ENCODE results near the gene SLC25A39.
"Not testable (repeated sequence)": the region's sequence is repeated elsewhere in the genome, so short reads cannot be mapped to it uniquely, and the experiment has no call there.

Gene SLC25A39

DNA sequence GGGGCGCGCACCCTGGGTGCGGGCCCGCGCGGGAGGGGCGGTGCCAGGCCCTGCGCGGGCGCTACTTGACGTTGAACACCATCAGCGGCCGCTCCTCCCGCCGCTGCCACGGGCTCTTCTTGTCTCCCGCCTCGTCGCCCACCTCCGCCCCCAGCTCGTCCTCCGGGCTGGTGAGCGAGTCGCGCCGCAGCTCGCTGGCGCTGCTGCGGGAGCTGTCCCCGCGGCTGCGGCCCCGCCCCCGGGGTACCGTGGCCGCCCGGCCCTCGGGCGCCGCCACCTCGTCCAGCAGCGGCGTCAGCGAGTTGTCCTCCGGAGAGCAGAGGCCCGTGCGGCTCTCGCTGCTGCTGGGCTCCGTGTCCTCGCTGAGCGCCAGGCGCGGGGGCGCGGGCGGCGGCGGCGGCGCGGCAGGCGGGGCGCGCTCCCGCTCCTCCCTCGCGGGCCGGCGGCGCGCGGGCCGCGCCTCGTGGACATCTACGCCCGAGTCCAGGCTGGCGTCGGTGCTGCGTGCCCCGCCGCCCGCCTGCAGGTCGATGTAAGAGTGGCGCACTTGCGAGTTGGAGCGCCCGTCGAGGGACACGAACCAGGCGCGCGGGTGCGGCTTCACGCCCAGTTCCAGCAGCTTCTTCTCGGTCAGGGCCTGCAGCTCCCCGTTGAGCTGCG is 29.2 kb upstream of the SLC25A39 start:
- DNase-seq: no peak

DNA sequence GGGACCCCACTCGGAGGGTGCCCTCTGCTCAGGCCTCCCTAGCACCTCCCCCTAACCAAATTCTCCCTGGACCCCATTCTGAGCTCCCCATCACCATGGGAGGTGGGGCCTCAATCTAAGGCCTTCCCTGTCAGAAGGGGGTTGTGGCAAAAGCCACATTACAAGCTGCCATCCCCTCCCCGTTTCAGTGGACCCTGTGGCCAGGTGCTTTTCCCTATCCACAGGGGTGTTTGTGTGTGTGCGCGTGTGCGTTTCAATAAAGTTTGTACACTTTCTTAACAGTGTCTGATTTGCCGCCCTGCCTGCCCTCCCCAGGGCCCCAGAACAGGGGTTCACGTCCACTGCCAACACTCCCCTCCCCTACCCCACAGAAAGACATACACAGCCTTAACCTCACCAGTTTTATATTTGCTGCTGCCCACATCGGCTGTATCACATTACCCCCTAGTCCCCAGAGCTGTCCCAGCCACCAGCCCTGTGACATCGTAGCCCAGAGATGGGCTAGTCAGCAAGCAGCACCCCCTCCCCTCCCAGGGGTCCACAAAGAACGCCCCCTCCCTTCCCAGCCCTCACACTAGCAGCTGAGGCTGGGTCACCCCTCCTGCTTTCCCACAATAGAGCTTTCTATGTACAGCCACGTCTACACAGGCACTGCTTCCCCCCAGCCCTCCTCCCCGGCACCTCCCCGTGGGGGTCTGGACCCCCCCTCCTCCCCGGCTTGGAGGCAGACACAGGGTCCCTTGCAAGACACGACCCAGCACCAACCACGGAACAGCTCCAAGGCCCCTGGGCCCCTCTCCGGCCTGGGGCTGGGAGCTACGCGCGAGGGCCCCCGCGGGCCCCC is 28.4 kb upstream of the SLC25A39 start:
- DNase-seq: no peak

- no peak for DNase-seq
Measured at GRCh38 chr17:44351961-44352827, 27.6 kb upstream of the SLC25A39 start.

DNA sequence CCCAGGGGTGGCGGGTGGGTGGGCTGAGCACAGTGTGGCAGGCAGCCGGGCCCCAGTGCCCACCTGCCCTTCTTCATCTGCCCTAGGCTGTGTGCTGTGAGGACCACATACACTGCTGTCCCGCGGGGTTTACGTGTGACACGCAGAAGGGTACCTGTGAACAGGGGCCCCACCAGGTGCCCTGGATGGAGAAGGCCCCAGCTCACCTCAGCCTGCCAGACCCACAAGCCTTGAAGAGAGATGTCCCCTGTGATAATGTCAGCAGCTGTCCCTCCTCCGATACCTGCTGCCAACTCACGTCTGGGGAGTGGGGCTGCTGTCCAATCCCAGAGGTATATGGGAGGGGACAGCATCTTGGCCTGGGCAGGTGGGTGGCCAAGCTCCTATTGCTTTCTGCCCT is 26.8 kb upstream of the SLC25A39 start:
- no peak for DNase-seq

- DNase-seq: peak; percentile 57
Measured at GRCh38 chr17:44350733-44351226, 26.2 kb upstream of the SLC25A39 start.

- DNase-seq: no peak
Measured at GRCh38 chr17:44349553-44350070, 25.0 kb upstream of the SLC25A39 start.

GRCh38 chr17:44348988-44349364 is 24.4 kb upstream of the SLC25A39 start:
- no peak for DNase-seq

DNA sequence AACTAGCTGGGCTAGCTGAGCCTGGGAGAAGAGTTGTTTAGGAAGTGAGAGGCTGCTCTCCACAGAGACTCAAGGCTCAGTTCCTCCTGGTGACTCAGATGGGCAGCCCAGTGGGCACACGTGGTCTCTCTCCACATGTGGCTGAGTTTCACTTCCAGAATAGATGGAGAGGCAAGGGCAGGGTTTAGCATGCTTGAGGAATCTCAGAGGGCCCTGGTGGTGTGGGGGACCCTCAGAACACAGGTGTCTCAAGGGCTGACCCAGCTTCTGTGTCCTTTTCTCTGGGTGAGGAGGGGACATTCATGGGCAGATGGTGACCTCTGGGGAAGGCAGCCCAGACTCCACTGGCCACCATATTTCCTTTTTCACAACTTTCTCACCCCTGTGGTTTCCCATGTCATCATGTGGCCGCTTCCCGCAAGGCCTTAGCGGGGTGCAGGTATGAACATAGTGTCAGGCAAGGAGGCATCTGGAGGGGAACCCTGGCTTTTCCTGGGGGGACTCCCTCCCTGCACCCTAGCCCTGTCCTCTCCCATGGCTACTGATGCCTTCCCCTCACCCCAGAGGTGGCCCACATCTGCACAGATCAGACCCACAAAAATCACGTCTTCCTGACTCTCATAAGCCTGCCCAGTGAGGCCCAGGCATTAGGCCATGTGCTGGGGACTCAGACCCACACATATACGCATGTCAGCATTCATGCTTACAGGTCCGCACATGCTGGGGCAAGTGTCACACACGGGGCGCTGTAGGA is 23.8 kb upstream of the SLC25A39 start:
- DNase-seq: no peak

DNA sequence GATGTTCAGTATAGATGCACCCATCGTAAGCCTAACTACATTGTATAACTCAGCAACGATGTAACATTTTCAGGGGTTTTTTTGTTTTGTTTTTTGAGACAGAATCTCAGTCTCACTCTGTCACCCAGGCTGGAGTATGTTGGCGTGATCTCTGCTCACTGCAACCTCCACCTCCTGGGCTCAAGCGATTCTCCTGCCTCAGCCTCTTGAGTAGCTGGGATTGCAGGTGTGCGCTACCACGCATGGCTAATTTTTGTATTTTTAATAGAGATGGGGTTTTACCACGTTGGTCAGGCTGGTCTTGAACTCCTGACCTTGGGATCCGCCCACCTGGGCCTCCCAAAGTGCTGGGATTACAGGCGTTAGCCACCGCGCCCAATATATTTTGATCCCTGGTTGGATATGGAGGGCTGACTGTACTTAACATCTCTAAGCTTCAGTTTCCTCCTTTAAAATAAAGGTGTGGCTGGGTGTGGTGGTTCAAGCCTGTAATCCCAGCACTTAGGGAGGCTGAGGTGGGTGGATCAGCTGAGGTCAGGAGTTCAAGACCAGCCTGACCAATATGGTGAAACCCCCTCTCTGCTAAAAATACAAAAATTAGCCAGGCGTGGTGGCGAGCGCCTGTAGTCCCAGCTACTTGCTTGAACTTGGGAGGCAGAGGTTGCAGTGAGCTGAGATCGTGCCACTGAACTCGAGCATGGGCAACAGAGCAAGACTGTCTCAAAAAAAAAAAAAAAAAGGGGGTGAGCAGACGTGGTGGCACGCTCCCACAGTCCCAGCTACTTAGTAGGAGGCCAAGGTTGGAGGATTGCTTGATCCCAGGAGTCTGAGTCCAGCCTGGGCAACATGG is 22.8 kb upstream of the SLC25A39 start:
- DNase-seq: not testable (repeated sequence)

GRCh38 chr17:44346064-44346844 is 21.6 kb upstream of the SLC25A39 start:
- DNase-seq: no peak

DNA sequence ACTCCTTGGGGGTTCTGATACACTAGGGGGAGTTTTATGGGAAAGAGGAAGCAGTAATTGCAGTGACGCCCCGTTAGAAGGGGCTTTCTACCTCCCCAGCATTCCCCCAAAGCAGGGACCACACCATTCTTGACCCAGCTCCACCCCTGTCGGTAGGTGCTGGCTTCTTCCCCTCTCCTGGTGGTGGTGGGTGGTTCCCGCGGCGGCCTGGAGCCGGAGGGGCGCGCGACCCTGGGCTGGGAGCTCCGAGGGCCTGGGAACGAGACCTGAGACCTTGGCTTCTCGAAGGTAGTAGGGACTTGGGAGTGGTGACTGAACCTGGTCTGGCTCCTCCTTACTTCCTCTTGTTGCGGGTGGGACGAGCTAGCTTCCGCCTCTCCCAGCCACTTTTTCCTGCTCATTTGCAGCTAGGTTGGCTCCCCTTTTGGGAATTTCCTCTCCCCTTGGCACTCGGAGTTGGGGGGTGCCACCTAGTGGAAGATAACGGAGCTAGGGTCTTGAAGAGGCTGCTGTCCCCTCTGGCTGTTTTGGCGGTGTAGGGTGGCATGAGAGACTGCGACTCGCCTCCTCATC is 20.9 kb upstream of the SLC25A39 start:
- peak; percentile 25 for DNase-seq

GRCh38 chr17:44344939-44345453 is 20.4 kb upstream of the SLC25A39 start, which contains the start of gene GRN:
Gene GRN (plus strand): TSS chr17:44345302. CDS start chr17:44349165, 3,863 bp downstream.
- DNase-seq: peak; percentile 83

DNA sequence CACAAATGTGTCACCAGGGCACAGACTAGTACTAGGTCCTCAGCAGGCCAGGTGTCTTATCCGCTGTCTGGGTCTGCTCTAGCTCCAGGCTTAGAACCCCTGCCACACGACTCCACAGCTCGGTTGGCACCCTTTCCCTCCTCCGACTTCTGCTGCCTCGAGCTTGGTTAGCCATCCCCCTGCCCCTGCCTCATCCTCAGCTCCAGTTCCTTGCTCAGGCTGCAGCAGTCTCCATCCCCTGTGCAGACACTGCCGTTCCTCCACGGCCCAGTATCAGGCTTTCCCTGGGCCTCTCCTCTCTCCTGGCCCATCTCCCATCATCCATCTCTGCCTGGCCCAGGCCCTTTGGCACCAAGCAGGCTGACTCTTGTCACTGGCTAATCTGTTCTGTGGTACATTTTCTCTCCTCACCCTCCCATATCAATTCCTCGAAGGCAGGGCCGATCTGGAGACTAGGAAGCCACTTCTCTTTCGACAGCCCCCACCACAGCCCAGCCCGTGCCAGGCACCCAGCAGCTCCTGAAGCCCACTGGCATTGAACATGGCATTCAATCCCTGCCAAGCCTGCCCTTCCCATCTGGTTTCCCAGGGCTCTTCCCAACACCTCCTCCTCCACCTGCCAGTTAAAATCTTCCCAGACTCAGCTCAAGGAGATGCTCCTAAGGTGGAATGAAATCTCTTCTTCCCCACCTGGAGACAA is 19.0 kb upstream of the SLC25A39 start:
- DNase-seq: no peak

DNA sequence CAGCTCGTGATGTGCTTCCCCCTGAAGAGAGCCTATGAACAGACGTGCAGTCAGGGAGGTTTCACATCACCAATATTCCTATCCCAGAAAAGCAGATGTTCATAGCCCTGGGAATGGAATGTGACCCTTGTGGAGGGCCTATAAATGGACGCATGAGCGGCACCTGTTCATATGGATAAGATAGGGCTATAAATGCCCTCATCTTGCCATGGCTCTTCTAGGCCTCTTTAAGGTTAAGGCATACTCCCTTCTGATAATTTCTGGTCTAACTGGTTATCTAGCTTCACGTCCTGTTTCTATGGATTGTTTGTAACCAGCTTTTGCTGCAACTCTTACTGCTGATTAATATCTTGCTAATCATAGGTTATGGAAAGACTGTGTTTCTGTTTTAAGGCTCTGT is 15.9 kb upstream of the SLC25A39 start:
- DNase-seq: not testable (repeated sequence)

- DNase-seq: no peak
Measured at GRCh38 chr17:44338702-44339101, 14.1 kb upstream of the SLC25A39 start.

- no peak for DNase-seq
Measured at GRCh38 chr17:44335968-44336367, 11.3 kb upstream of the SLC25A39 start.

DNA sequence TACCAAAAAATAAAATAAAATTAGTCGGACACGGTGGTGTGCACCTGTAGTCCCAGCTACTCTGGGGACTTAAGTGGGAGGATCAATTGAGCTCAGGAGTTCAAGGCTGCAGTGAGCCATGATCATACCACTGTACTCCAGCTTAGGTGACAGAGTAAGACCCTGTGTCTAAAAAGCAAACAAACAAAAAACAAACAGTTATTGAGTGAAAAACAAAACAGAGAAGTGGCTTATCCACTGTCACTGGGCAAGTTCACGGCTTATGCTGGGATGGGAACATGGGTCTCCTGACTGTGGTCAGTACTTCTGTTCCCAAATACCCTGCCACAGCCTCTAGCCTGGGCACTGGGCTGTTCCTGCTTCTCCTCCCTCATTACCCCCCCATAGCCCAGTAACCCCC is 10.9 kb upstream of the SLC25A39 start:
- DNase-seq: no peak

DNA sequence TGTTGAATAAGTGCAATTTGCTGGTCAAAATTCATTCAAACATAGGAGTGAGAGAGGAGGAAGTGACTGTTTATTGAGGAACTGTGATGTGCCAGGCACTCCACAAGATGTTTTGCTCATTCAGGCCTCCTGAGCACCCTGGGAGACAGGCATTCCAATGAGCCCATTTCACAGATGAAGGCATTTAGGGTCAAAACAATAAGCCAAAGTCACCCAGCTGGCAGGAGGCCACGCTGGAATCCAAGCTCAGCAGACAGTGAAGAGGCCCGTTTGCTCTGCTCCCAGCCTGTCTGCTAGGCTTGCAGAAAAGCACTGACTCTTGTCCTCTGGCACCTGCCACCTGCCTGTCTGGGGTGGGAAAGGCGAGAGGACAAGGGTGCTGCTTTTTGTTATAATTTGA is 10.1 kb upstream of the SLC25A39 start:
- no peak for DNase-seq

- no peak for DNase-seq
Measured at GRCh38 chr17:44334315-44334714, 9.7 kb upstream of the SLC25A39 start.

All from stimulated activated naive CD4-positive, alpha-beta T cell treated with Interleukin-2 at 50 U/mL for 16 hours (primary cell).